Neural cell (in vitro differentiated cells): Measurements from ENCODE around the gene CRTC1. TPM values are rescaled to one million over a fixed set of nuclear protein-coding genes. Genes with fewer than 3 reads are reported as not detected.
"Not testable (repeated sequence)": the region's sequence is repeated elsewhere in the genome, so short reads cannot be mapped to it uniquely, and the experiment has no call there.

Experiments
- H2AFZ ChIP-seq: fragments of 200-600, 300-800 bp; sonication (generic), shearing (Covaris generic); 2 replicates; pipeline ENCODE4 v1.6.0; 2014; ENCODE audit warnings: low read depth, mild to moderate bottlenecking, antibody characterized with exemption, low read length, moderate library complexity
- H3F3A ChIP-seq: fragments of 200-600 bp; shearing (Covaris generic); 2 replicates; pipeline ENCODE4 v1.6.1; 2016; ENCODE audit warnings: mild to moderate bottlenecking, moderate library complexity, mixed read lengths, antibody characterized with exemption, low read length; ENCODE audit not compliant: insufficient read depth, poor library complexity, severe bottlenecking
- H3K27ac ChIP-seq: fragments of 200-600, 300-800 bp; sonication (generic), shearing (Covaris generic); 2 replicates; pipeline ENCODE4 v1.5.1; 2014; ENCODE audit warnings: mild to moderate bottlenecking, low read length, moderate library complexity
- H3K27me3 ChIP-seq: fragments of 300-800, 200-600 bp; sonication (generic), shearing (Covaris generic); 2 replicates; pipeline ENCODE4 v1.6.0; 2014; ENCODE audit warnings: mild to moderate bottlenecking, low read depth, low read length, moderate library complexity; ENCODE audit not compliant: insufficient read depth
- H3K36me3 ChIP-seq: fragments of 300-800, 200-600 bp; sonication (generic), shearing (Covaris generic); 2 replicates; pipeline ENCODE4 v1.5.1; 2014; ENCODE audit warnings: mild to moderate bottlenecking, antibody characterized with exemption, low read length, moderate library complexity; ENCODE audit not compliant: insufficient read depth
- H3K4me2 ChIP-seq: fragments of 300-800, 200-600 bp; sonication (generic), shearing (Covaris generic); 2 replicates; pipeline ENCODE4 v1.6.0; 2014; ENCODE audit warnings: mild to moderate bottlenecking, low read length
- H3K4me3 ChIP-seq: fragments of 300-800, 200-600 bp; sonication (generic), shearing (Covaris generic); 2 replicates; pipeline ENCODE4 v1.5.1; 2014; ENCODE audit warnings: mild to moderate bottlenecking, low read length, moderate library complexity
- H3K79me2 ChIP-seq: fragments of 200-600 bp; shearing (Covaris generic); replicated peaks from 2 replicates; pipeline ENCODE4 v1.6.0; 2014; ENCODE audit warnings: mild to moderate bottlenecking, low read length, moderate library complexity; ENCODE audit not compliant: insufficient read depth
- H3K9ac ChIP-seq: fragments of 300-800, 200-600 bp; sonication (generic), shearing (Covaris generic); 2 replicates; pipeline ENCODE4 v1.6.1; 2016; ENCODE audit warnings: mild to moderate bottlenecking, low read length, mixed read lengths
- H3K9me2 ChIP-seq: fragments of 200-600 bp; shearing (Covaris generic); 2 replicates; pipeline ENCODE4 v1.6.1; 2016; ENCODE audit warnings: mild to moderate bottlenecking, low read length, mixed read lengths; ENCODE audit not compliant: insufficient read depth
- H3K9me3 ChIP-seq: fragments of 200-600, 300-800 bp; sonication (generic), shearing (Covaris generic); 2 replicates; pipeline ENCODE4 v1.6.1; 2016; ENCODE audit warnings: mild to moderate bottlenecking, mixed run types, low read length, moderate library complexity, mixed read lengths
- H4K20me1 ChIP-seq: fragments of 200-600 bp; shearing (Covaris generic); 2 replicates; pipeline ENCODE4 v1.6.1; 2016; ENCODE audit warnings: mild to moderate bottlenecking, mixed run types; ENCODE audit not compliant: insufficient read depth
- EP300 ChIP-seq: fragments of 450-650 bp; conservative IDR thresholded peaks from 2 replicates; pipeline ENCODE4 v1.6.1; 2014; ENCODE audit warnings: antibody characterized with exemption, mild to moderate bottlenecking, moderate library complexity; ENCODE audit not compliant: poor library complexity, severe bottlenecking
- EZH2 ChIP-seq: fragments of 200-600, 300-800 bp; shearing (Covaris generic), sonication (generic); IDR thresholded peaks from 2 replicates; pipeline ENCODE4 v1.6.1; 2014; ENCODE audit warnings: antibody characterized with exemption, low read length, borderline replicate concordance, mild to moderate bottlenecking; ENCODE audit not compliant: insufficient read depth, poor library complexity, severe bottlenecking
- MXI1 ChIP-seq: fragments of 450-650 bp; conservative IDR thresholded peaks from 2 replicates; pipeline ENCODE4 v1.6.1; 2014; ENCODE audit warnings: antibody characterized with exemption, mild to moderate bottlenecking; ENCODE audit not compliant: poor library complexity, severe bottlenecking
- POLR2AphosphoS5 ChIP-seq: IDR thresholded peaks from 2 replicates; pipeline ENCODE4 v1.6.1; 2012
- RAD21 ChIP-seq: fragments of 450-650 bp; conservative IDR thresholded peaks from 2 replicates; pipeline ENCODE4 v1.6.1; 2014; ENCODE audit warnings: antibody characterized with exemption, mild to moderate bottlenecking, moderate library complexity
- SMC3 ChIP-seq: fragments of 450-650 bp; conservative IDR thresholded peaks from 2 replicates; pipeline ENCODE4 v1.6.1; 2014; ENCODE audit warnings: antibody characterized with exemption, mild to moderate bottlenecking, moderate library complexity; ENCODE audit not compliant: poor library complexity
- TAF1 ChIP-seq: IDR thresholded peaks from 2 replicates; pipeline ENCODE4 v1.6.1; 2012; ENCODE audit warnings: low read depth
- polyA plus RNA-seq: library from polyadenylated mRNA; depleted of rRNA; stranded (reverse); fragments of >200 nt; gene quantifications from 2 replicates; pipeline ENCODE4 v1.2.3, GENCODE V29; 2014
- TF ChIP-seq, protein P1 (sequence below): fragments of 450-650 bp; IDR thresholded peaks from 2 replicates; pipeline ENCODE4 v1.5.1; 2014; ENCODE audit warnings: antibody characterized with exemption, mild to moderate bottlenecking, moderate library complexity; ENCODE audit not compliant: poor library complexity, severe bottlenecking
- TF ChIP-seq, protein P2 (sequence below): IDR thresholded peaks from 2 replicates; pipeline ENCODE4 v1.6.1; 2012; ENCODE audit warnings: borderline replicate concordance

The CRTC1 gene
- polyA plus RNA-seq, 1 donor from 2014 or later = 10.4 TPM

DNA sequence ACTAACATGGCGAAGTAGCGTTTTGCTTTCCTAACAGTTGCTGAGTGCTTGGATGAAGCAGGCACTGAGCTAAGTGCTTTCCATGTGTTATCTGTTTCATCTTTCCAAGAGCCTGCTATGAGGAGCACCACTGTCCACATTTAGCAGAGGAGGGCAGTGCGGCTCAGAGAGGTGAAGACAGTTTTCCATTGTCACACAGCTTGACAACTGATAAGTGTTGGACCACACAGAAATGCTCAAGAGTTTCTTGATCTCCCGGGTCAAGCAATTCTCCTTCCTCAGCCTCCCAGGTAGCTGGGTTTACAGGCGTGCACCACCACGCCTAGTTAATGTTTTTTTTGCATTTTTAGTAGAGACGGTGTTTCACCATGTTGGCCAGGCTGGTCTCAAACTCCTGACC, 6.8 kb upstream of the CRTC1 start:
- H4K20me1 ChIP-seq = no peaks in the 10 kb centered on the region
- no peaks in the 10 kb centered on the region for H3K27me3 ChIP-seq
- no peak overlapping the region for H3K4me3 ChIP-seq
- no peaks in the 10 kb centered on the region for H3F3A ChIP-seq
- no peaks in the 10 kb centered on the region for H3K9me2 ChIP-seq
- no peak overlapping the region for H2AFZ ChIP-seq
- H3K4me2 ChIP-seq = no peak overlapping the region
- H3K79me2 ChIP-seq = no peaks in the 10 kb centered on the region
- no peaks in the 10 kb centered on the region for H3K9me3 ChIP-seq
- no peak overlapping the region for H3K27ac ChIP-seq
- H3K9ac ChIP-seq = no peak overlapping the region
- H3K36me3 ChIP-seq = no peaks in the 10 kb centered on the region
- TF ChIP-seq EP300 = no peak
- TF ChIP-seq, protein P1, sequence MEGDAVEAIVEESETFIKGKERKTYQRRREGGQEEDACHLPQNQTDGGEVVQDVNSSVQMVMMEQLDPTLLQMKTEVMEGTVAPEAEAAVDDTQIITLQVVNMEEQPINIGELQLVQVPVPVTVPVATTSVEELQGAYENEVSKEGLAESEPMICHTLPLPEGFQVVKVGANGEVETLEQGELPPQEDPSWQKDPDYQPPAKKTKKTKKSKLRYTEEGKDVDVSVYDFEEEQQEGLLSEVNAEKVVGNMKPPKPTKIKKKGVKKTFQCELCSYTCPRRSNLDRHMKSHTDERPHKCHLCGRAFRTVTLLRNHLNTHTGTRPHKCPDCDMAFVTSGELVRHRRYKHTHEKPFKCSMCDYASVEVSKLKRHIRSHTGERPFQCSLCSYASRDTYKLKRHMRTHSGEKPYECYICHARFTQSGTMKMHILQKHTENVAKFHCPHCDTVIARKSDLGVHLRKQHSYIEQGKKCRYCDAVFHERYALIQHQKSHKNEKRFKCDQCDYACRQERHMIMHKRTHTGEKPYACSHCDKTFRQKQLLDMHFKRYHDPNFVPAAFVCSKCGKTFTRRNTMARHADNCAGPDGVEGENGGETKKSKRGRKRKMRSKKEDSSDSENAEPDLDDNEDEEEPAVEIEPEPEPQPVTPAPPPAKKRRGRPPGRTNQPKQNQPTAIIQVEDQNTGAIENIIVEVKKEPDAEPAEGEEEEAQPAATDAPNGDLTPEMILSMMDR = no peak
- TF ChIP-seq EZH2 = no peak
- TF ChIP-seq, protein P2, sequence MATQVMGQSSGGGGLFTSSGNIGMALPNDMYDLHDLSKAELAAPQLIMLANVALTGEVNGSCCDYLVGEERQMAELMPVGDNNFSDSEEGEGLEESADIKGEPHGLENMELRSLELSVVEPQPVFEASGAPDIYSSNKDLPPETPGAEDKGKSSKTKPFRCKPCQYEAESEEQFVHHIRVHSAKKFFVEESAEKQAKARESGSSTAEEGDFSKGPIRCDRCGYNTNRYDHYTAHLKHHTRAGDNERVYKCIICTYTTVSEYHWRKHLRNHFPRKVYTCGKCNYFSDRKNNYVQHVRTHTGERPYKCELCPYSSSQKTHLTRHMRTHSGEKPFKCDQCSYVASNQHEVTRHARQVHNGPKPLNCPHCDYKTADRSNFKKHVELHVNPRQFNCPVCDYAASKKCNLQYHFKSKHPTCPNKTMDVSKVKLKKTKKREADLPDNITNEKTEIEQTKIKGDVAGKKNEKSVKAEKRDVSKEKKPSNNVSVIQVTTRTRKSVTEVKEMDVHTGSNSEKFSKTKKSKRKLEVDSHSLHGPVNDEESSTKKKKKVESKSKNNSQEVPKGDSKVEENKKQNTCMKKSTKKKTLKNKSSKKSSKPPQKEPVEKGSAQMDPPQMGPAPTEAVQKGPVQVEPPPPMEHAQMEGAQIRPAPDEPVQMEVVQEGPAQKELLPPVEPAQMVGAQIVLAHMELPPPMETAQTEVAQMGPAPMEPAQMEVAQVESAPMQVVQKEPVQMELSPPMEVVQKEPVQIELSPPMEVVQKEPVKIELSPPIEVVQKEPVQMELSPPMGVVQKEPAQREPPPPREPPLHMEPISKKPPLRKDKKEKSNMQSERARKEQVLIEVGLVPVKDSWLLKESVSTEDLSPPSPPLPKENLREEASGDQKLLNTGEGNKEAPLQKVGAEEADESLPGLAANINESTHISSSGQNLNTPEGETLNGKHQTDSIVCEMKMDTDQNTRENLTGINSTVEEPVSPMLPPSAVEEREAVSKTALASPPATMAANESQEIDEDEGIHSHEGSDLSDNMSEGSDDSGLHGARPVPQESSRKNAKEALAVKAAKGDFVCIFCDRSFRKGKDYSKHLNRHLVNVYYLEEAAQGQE = no peak
- TF ChIP-seq SMC3 = no peak
- no peak for TF ChIP-seq POLR2AphosphoS5
- TF ChIP-seq MXI1 = no peak
- no peak for TF ChIP-seq TAF1

DNA sequence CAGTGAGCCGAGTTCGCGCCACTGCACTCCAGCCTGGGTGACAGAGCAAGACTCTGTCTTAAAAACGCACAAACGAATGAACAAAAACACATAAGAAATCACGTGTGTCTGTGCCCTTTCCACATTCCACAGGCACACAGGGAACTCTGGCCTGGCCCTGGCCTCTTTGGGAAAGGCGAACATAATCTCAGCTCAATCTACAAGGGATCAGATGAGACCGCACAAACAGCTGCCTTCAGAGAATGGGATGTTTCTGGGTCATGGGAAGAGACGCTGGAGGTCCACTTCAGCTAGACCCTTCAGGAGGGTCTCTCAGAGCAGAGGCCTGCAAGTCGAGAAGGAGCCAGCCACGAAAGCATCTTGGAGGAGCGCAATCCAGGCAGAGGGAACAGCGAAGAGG, 6.3 kb upstream of the CRTC1 start:
- Histone ChIP-seq H3K27ac (no peak overlapping the region), H3K4me2 (no peak overlapping the region), H3K9me2 (no peaks in the 10 kb centered on the region), H3K27me3 (no peaks in the 10 kb centered on the region), H3K79me2 (no peaks in the 10 kb centered on the region), H3F3A (no peaks in the 10 kb centered on the region), H3K9me3 (no peaks in the 10 kb centered on the region), H3K36me3 (no peaks in the 10 kb centered on the region), H2AFZ (no peak overlapping the region), H3K4me3 (no peak overlapping the region), H3K9ac (no peak overlapping the region), H4K20me1 (no peaks in the 10 kb centered on the region)
- TF ChIP-seq TAF1 (no peak), EZH2 (no peak), EP300 (no peak), RAD21 (no peak), POLR2AphosphoS5 (no peak), SMC3 (no peak), MXI1 (no peak)
- TF ChIP-seq, protein P1 = no peak
- TF ChIP-seq, protein P2 = no peak

DNA sequence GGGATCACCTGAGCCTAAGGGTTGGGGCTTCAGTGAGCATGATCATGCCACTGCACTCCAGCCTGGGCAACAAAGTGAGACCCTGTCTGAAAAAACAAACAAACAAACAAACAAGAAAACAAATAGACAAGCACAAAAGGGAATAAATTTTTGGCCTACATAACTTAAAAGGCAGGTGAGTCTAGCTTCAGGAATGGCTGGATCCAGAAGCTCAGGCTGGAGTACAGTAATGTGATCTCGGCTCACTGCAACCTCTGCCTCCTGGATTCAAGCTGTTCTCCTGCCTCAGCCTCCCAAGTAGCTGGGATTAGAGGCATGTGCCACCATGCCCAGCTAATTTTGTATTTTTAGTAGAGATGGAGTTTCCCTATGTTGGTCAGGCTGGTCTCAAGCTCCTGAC, 3.3 kb upstream of the CRTC1 start:
- H4K20me1 ChIP-seq, H3K27ac ChIP-seq, H3F3A ChIP-seq, H2AFZ ChIP-seq, H3K4me2 ChIP-seq, H3K9me2 ChIP-seq, H3K36me3 ChIP-seq, H3K9me3 ChIP-seq, H3K27me3 ChIP-seq, H3K4me3 ChIP-seq, H3K9ac ChIP-seq: not testable (repeated sequence)
- H3K79me2 ChIP-seq = peaks cover 13% of the 10 kb centered on the region
